ENCODE measurements around the gene SHB. TPM values are rescaled to one million over a fixed set of nuclear protein-coding genes. Genes with fewer than 3 reads are reported as not detected.

SHB gene
- total and polyA plus RNA-seq, 2 of the 8 experiments (the other 6 are each of a cell fraction or from before 2014, with no cell fraction given): 4.1 to 12.6 TPM

- TF ChIP-seq SRF (IDR thresholded peaks at IDR 0.05; ENCODE audit: low read depth, low read length): no peak
- TF ChIP-seq CHD2 (IDR thresholded peaks at IDR 0.05; ENCODE audit: low read length): no peak
- no peak for TF ChIP-seq TEAD4 (IDR thresholded peaks at IDR 0.05; ENCODE audit: low read depth, low read length)
- TF ChIP-seq RXRA (IDR thresholded peaks at IDR 0.05; ENCODE audit: insufficient read depth, low read depth, low read length): no peak
- no peak for TF ChIP-seq ATF2 (IDR thresholded peaks at IDR 0.05; ENCODE audit: low read length)
These were observed 46.0 kb downstream of the SHB start (continued) for GRCh38 chr9:38022995-38023394.
